Mesenteric fat pad (tissue), 1 donor: Measurements from ENCODE around the gene EYS. TPM values are rescaled to one million over a fixed set of nuclear protein-coding genes. Genes with fewer than 3 reads are reported as not detected.

Source experiments
- DNase-seq: peaks from one replicate; pipeline ENCODE4 v3.0.0-alpha.2; 2020; ENCODE audit warnings: low spot score
- total RNA-seq: library from RNA; stranded (reverse); fragmentation: NEBNext Ultra II Directional; extraction: Animal tissue kit (Norgen Biotek cat#: 25700); gene quantifications from one replicate; pipeline ENCODE4 v1.2.1, GENCODE V29; 2021
- donor health status: DM: yes; HTN: yes; CAD: no.

EYS gene
- total RNA-seq, 1 donor from 2014 or later, result 0.48 TPM

GRCh38 chr6:64347411-64347810 is 1359.6 kb downstream of the EYS start:
- DNase-seq, result no peak

GRCh38 chr6:64335195-64335594 is 1371.8 kb downstream of the EYS start:
- no peak for DNase-seq

- no peak for DNase-seq
Measured at GRCh38 chr6:64334636-64335035, 1372.4 kb downstream of the EYS start.

GRCh38 chr6:64330694-64331307 is 1376.2 kb downstream of the EYS start:
- no peak for DNase-seq

- no peak for DNase-seq
Measured at GRCh38 chr6:64326939-64327338, 1380.1 kb downstream of the EYS start.

- DNase-seq, result no peak
Measured at GRCh38 chr6:64325093-64325492, 1381.9 kb downstream of the EYS start.

GRCh38 chr6:64310214-64310613 is 1396.8 kb downstream of the EYS start:
- DNase-seq, result no peak

- no peak for DNase-seq
Measured at GRCh38 chr6:64301307-64302236, 1405.5 kb downstream of the EYS start.

GRCh38 chr6:64299176-64299575 is 1407.8 kb downstream of the EYS start:
- DNase-seq, result no peak

- no peak for DNase-seq
Measured at GRCh38 chr6:64294034-64294433, 1413.0 kb downstream of the EYS start.

- no peak for DNase-seq
Measured at GRCh38 chr6:64293298-64293697, 1413.7 kb downstream of the EYS start.

GRCh38 chr6:64290867-64291266 is 1416.2 kb downstream of the EYS start:
- no peak for DNase-seq

- DNase-seq, result no peak
Measured at GRCh38 chr6:64289931-64290330, 1417.1 kb downstream of the EYS start.

- no peak for DNase-seq
Measured at GRCh38 chr6:64288351-64288750, 1418.7 kb downstream of the EYS start.

GRCh38 chr6:64281167-64281566 is 1425.9 kb downstream of the EYS start:
- no peak for DNase-seq

GRCh38 chr6:64280569-64280968 is 1426.5 kb downstream of the EYS start:
- DNase-seq, result no peak

- DNase-seq, result no peak
Measured at GRCh38 chr6:64270083-64270482, 1436.9 kb downstream of the EYS start.

GRCh38 chr6:64266351-64266821 is 1440.6 kb downstream of the EYS start:
- DNase-seq, result no peak

- DNase-seq, result no peak
Measured at GRCh38 chr6:64263778-64264177, 1443.2 kb downstream of the EYS start.

- no peak for DNase-seq
Measured at GRCh38 chr6:64259372-64259771, 1447.7 kb downstream of the EYS start.

- no peak for DNase-seq
Measured at GRCh38 chr6:64258752-64259151, 1448.3 kb downstream of the EYS start.

- no peak for DNase-seq
Measured at GRCh38 chr6:64258302-64258701, 1448.7 kb downstream of the EYS start.

GRCh38 chr6:64257586-64257985 is 1449.4 kb downstream of the EYS start:
- no peak for DNase-seq
